ENCODE data around the gene LTBP1. TPM values are rescaled to one million over a fixed set of nuclear protein-coding genes. Genes with fewer than 3 reads are reported as not detected.

The LTBP1 gene
- total and polyA plus RNA-seq, 11 donors = 23.5 to 150 (median 102) TPM

GRCh38 chr2:33158482-33159003 is 211.8 kb downstream of the LTBP1 start:
- ATAC-seq (peak in 2 of 4 donors; percentile 31 to 38), DNase-seq (no peak)
- no peak for TF ChIP-seq POLR2A (IDR thresholded peaks at IDR 0.05)
- no peak for TF ChIP-seq CTCF (IDR thresholded peaks at IDR 0.05)
- Histone ChIP-seq H3K4me1 (peaks cover 0 to 11% (median 3%) of the 10 kb centered on the region in 12 donors), H3K9me3 (no peaks in the 10 kb centered on the region), H3K27ac (peak overlapping the region in 1 of 12 donors; percentile 30), H3K36me3 (no peaks in the 10 kb centered on the region), H3K4me3 (no peak overlapping the region), H3K27me3 (no peaks in the 10 kb centered on the region)
- intact Hi-C loops (cut with DNase I) = no loop called here
- WGBS, 4 donors = 63 to 88% (median 72%) methylated on average over 3 of the region's 3 CpGs

- Histone ChIP-seq H3K27me3 (no peaks in the 10 kb centered on the region), H3K27ac (no peak overlapping the region), H3K9me3 (no peaks in the 10 kb centered on the region), H3K36me3 (no peaks in the 10 kb centered on the region), H3K4me1 (peaks cover 0 to 7% (median 2%) of the 10 kb centered on the region in 12 donors), H3K4me3 (no peak overlapping the region)
- WGBS, 4 donors = 89 to 95% (median 89%) methylated on average over 5 of the region's 5 CpGs
- TF ChIP-seq CTCF (IDR thresholded peaks at IDR 0.05) = no peak
- TF ChIP-seq POLR2A (IDR thresholded peaks at IDR 0.05) = no peak
- intact Hi-C loops (cut with DNase I) = loop anchor here in 1 of 10 donors (5.0 kb wide), 1 partner anchor 443 kb away; no protein-coding TSS in a partner anchor
- DNase-seq = no peak
- no peak for ATAC-seq
Observed at GRCh38 chr2:33160191-33160590, 213.4 kb downstream of the LTBP1 start.

- no peak overlapping the region for H3K4me3 ChIP-seq
- DNase-seq = no peak
- no peaks in the 10 kb centered on the region for H3K9me3 ChIP-seq
- H3K36me3 ChIP-seq = no peaks in the 10 kb centered on the region
- no peaks in the 10 kb centered on the region for H3K27me3 ChIP-seq
- intact Hi-C loops (cut with DNase I) = no loop called here
- 56 to 73% (median 60%) methylated on average over 5 of the region's 5 CpGs for WGBS, 4 donors
- TF ChIP-seq CTCF (IDR thresholded peaks at IDR 0.05) (no peak), POLR2A (IDR thresholded peaks at IDR 0.05) (no peak)
- no peak for ATAC-seq
- no peak overlapping the region for H3K27ac ChIP-seq
- peaks cover 0 to 41% (median 8%) of the 10 kb centered on the region in 12 donors for H3K4me1 ChIP-seq
Observed at GRCh38 chr2:33166287-33166881, 219.6 kb downstream of the LTBP1 start.

GRCh38 chr2:33167622-33168245 is 221.0 kb downstream of the LTBP1 start:
- peaks cover 0 to 41% (median 8%) of the 10 kb centered on the region in 12 donors for H3K4me1 ChIP-seq
- H3K27ac ChIP-seq = no peak overlapping the region
- TF ChIP-seq POLR2A (IDR thresholded peaks at IDR 0.05) (no peak), CTCF (IDR thresholded peaks at IDR 0.05) (no peak)
- 70 to 87% (median 76%) methylated on average over 3 of the region's 3 CpGs for WGBS, 4 donors
- intact Hi-C loops (cut with DNase I) = no loop called here
- no peaks in the 10 kb centered on the region for H3K36me3 ChIP-seq
- no peaks in the 10 kb centered on the region for H3K27me3 ChIP-seq
- no peak overlapping the region for H3K4me3 ChIP-seq
- no peaks in the 10 kb centered on the region for H3K9me3 ChIP-seq
- DNase-seq (no peak), ATAC-seq (peak in 1 of 4 donors; percentile 22)
